A673 (cell line): ENCODE measurements around the gene FLOT2. TPM values are rescaled to one million over a fixed set of nuclear protein-coding genes. Genes with fewer than 3 reads are reported as not detected.

ENCODE experiments used
- BruUV-seq: library from RNA; stranded (reverse); fragments of 400-500 nt; replicated peaks from 2 replicates; lab custom pipeline; 2021; lab: Mats Ljungman, UMichigan
- CTCF ChIA-PET: fragments of 300-600 bp; sonication (Branson Sonifier 250); formaldehyde crosslinking; loops from one replicate; lab custom pipeline; 2022; ENCODE audit warnings: antibody characterized with exemption; lab: Charles Lee
- POLR2A ChIA-PET: fragments of 300-600 bp; sonication (Branson Sonifier 250); formaldehyde crosslinking; loops from one replicate; lab custom pipeline; 2022; ENCODE audit warnings: antibody characterized with exemption; ENCODE audit not compliant: low non-redundant PET; lab: Charles Lee
- DNase-seq: peaks from one replicate; pipeline ENCODE4 v3.0.0-alpha.2; 2015; ENCODE audit warnings: low spot score
- H3K27ac ChIP-seq: fragments of 200-600 bp; sonication (generic); 2 replicates; pipeline ENCODE4 v1.5.1; 2016; ENCODE audit warnings: mixed run types, low read depth, mild to moderate bottlenecking, mixed read lengths, antibody characterized with exemption, low read length; ENCODE audit not compliant: poor library complexity, severe bottlenecking
- H3K27me3 ChIP-seq: fragments of 200-600 bp; sonication (generic); replicated peaks from 2 replicates; pipeline ENCODE4 v1.6.1; 2017; ENCODE audit warnings: mixed run types, low read depth, mild to moderate bottlenecking, mixed read lengths, antibody characterized with exemption, low read length; ENCODE audit not compliant: insufficient read depth, poor library complexity
- H3K36me3 ChIP-seq: fragments of 200-600 bp; sonication (generic); 2 replicates; pipeline ENCODE4 v1.6.1; 2016; ENCODE audit warnings: mixed run types, mild to moderate bottlenecking, mixed read lengths, antibody characterized with exemption, low read length; ENCODE audit not compliant: insufficient read depth, poor library complexity, severe bottlenecking
- H3K4me1 ChIP-seq: fragments of 200-600 bp; sonication (generic); 2 replicates; pipeline ENCODE4 v1.6.1; 2017; ENCODE audit warnings: mixed run types, mild to moderate bottlenecking, mixed read lengths, antibody characterized with exemption, low read length; ENCODE audit not compliant: insufficient read depth, poor library complexity, severe bottlenecking
- H3K4me3 ChIP-seq: fragments of 200-600 bp; sonication (generic); 2 replicates; pipeline ENCODE4 v1.5.1; 2016; ENCODE audit warnings: low read depth, mixed run types, mild to moderate bottlenecking, mixed read lengths, low read length; ENCODE audit not compliant: poor library complexity, severe bottlenecking
- H3K9me3 ChIP-seq: fragments of 200-600 bp; sonication (generic); 2 replicates; pipeline ENCODE4 v1.6.1; 2016; ENCODE audit warnings: mixed run types, low read depth, mild to moderate bottlenecking, mixed read lengths, antibody characterized with exemption, low read length; ENCODE audit not compliant: poor library complexity, severe bottlenecking
- CTCF ChIP-seq: fragments of 300-800, 200-600 bp; sonication (generic); conservative IDR thresholded peaks from 2 replicates; pipeline ENCODE4 v1.5.1; 2017; ENCODE audit warnings: low read depth, mild to moderate bottlenecking, antibody characterized with exemption, low read length, moderate library complexity, mixed read lengths
- EZH2 ChIP-seq: fragments of 200-600 bp; sonication (generic); IDR thresholded peaks from 2 replicates; pipeline ENCODE4 v1.6.1; 2017; ENCODE audit warnings: borderline replicate concordance, low read depth, mild to moderate bottlenecking, mixed read lengths, antibody characterized with exemption, low read length; ENCODE audit not compliant: poor library complexity, severe bottlenecking
- intact Hi-C: fragments of 100-400 bp; cut with micrococcal nuclease; formaldehyde crosslinking; loops from one replicate; pipeline ENCODE4 v1.10.0; 2022; ENCODE audit not compliant: unreplicated experiment
- total RNA-seq: library from RNA; stranded (reverse); gene quantifications from 2 replicates; pipeline ENCODE4 v1.2.3, GENCODE V29; 2021

The FLOT2 gene
- total RNA-seq, 1 experiment from 2014 or later: 79.1 TPM

- no peak overlapping the region for H3K27ac ChIP-seq
- H3K27me3 ChIP-seq: no peaks in the 10 kb centered on the region
- CTCF ChIA-PET: no interaction called here
- BruUV-seq: no TSS peak
- H3K4me1 ChIP-seq: no peaks in the 10 kb centered on the region
- POLR2A ChIA-PET: no interaction called here
- no peak for DNase-seq
- no peak for TF ChIP-seq EZH2
- TF ChIP-seq CTCF: no peak
- H3K4me3 ChIP-seq: no peak overlapping the region
- H3K9me3 ChIP-seq: no peaks in the 10 kb centered on the region
- H3K36me3 ChIP-seq: no peaks in the 10 kb centered on the region
- intact Hi-C loops: no loop called here
Measured at GRCh38 chr17:28867276-28867675, 30.3 kb downstream of the FLOT2 start.

GRCh38 chr17:28865946-28866752, 31.4 kb downstream of the FLOT2 start:
- Histone ChIP-seq H3K9me3 (no peaks in the 10 kb centered on the region), H3K36me3 (peaks cover 3% of the 10 kb centered on the region), H3K4me3 (no peak overlapping the region), H3K27ac (no peak overlapping the region), H3K27me3 (no peaks in the 10 kb centered on the region), H3K4me1 (no peaks in the 10 kb centered on the region)
- TF ChIP-seq EZH2: no peak
- TF ChIP-seq CTCF: no peak
- ChIA-PET CTCF (no interaction called here), POLR2A (no interaction called here)
- DNase-seq: peak; percentile 36
- BruUV-seq: no TSS peak
- intact Hi-C loops: no loop called here

GRCh38 chr17:28864991-28865849, 32.3 kb downstream of the FLOT2 start:
- intact Hi-C loops: no loop called here
- no peak for DNase-seq
- BruUV-seq: no TSS peak
- H3K9me3 ChIP-seq: no peaks in the 10 kb centered on the region
- peaks cover 9% of the 10 kb centered on the region for H3K36me3 ChIP-seq
- no peaks in the 10 kb centered on the region for H3K4me1 ChIP-seq
- H3K27ac ChIP-seq: no peak overlapping the region
- no peak overlapping the region for H3K4me3 ChIP-seq
- POLR2A ChIA-PET: no interaction called here
- TF ChIP-seq CTCF (no peak), EZH2 (no peak)
- CTCF ChIA-PET: interaction anchor here (0.6 kb wide), 1 partner anchor 146 kb away, joined by 3 read pairs; no protein-coding TSS in a partner anchor
- H3K27me3 ChIP-seq: no peaks in the 10 kb centered on the region
